Memory B cell (primary cell): ENCODE data around the gene GPBP1L1.
A peak's percentile ranks its signal among the peaks of the same experiment; 100 is the strongest.
"Not testable (repeated sequence)": the region's sequence is repeated elsewhere in the genome, so short reads cannot be mapped to it uniquely, and the experiment has no call there.

Experiments
- ATAC-seq: fragments of 150-1000 bp; cut with Tn5 transposase; 2 replicates; pipeline ENCODE4 v1.10.0; 2021; ENCODE audit warnings: low read depth, mild to moderate bottlenecking, moderate library complexity
- DNase-seq, 2 donors: peaks; one replicate each; pipeline ENCODE4 v3.0.0; 2022; ENCODE audit warnings: low spot score in 2 of 2
- H3K27ac Mint-ChIP-seq: one replicate; pipeline ENCODE4 v1.8.0; 2022; ENCODE audit warnings: mild to moderate bottlenecking, moderate library complexity, mixed read lengths
- H3K27me3 Mint-ChIP-seq: one replicate; pipeline ENCODE4 v1.8.0; 2022; ENCODE audit warnings: mixed read lengths
- H3K36me3 Mint-ChIP-seq: one replicate; pipeline ENCODE4 v1.8.0; 2022; ENCODE audit warnings: mild to moderate bottlenecking, mixed read lengths
- H3K4me1 Mint-ChIP-seq: one replicate; pipeline ENCODE4 v1.8.0; 2022; ENCODE audit warnings: mixed read lengths
- H3K4me3 Mint-ChIP-seq: one replicate; pipeline ENCODE4 v1.8.0; 2022; ENCODE audit warnings: mild to moderate bottlenecking, moderate library complexity, mixed read lengths
- H3K9me3 Mint-ChIP-seq: one replicate; pipeline ENCODE4 v1.8.0; 2022; ENCODE audit warnings: mixed read lengths

The GPBP1L1 gene

DNA sequence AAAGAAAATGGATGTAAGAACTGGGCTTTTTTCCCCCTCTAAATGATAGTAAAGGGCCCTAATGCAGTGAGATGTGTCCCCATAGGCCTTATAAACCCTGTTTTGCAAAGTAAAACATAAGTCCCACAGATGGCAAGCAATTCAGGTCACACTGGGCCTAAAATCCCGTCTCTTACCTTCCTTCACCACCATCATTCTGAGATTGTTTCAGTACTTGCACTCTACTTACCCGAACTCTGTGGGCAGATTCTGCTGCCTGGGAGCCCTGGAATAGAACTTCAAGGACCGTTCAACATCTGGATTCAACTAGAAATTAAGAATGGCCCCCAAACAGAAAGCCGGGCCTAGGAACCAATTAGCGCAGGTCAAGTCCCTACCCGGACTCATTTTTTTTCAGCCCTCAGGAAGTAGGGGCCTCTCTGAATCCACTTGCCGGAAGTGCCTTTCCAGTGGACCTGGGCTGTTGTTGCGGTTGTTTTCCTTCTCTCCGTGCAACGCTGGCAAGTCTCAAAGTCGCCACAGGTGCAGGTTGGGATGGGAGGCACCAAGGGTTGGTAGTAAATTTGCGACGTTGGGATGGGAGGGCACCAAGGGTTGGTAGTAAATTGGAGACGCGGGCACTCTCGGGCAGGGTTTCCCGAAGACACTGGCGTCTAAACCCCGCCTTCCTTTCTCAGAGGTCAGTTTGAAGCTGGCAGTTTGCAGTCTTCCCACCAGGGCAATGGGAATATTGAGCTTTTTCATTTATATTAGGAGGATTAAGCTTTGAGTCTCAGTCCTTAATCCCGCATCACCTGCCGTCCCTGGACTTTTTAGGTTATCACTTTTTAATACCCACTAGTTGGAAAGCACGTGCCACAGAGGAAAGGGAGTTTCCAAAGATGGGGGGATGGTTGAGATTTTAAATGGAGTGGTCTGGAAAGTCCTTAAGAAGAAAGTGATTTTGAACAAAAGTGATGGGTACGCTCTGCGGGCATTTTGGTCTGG lies 1.7 kb upstream of the GPBP1L1 start, which contains the start of gene TMEM69:
Gene TMEM69, plus strand, starts transcription at position 428 of the 987 bp plus-strand sequence. CDS start 2,888 bp downstream, outside the sequence.
- peaks cover 11% of the 10 kb centered on the region for H3K4me1 Mint-ChIP-seq
- H3K27me3 Mint-ChIP-seq = no peaks in the 10 kb centered on the region
- ATAC-seq = peak; percentile 10
- H3K36me3 Mint-ChIP-seq = peaks cover 7% of the 10 kb centered on the region
- H3K9me3 Mint-ChIP-seq = no peaks in the 10 kb centered on the region
- peak; percentile 76 to 82 for DNase-seq
- H3K27ac Mint-ChIP-seq = peak within 1 kb of the TSS; percentile 97
- peak within 1 kb of the TSS; percentile 100 for H3K4me3 Mint-ChIP-seq

DNA sequence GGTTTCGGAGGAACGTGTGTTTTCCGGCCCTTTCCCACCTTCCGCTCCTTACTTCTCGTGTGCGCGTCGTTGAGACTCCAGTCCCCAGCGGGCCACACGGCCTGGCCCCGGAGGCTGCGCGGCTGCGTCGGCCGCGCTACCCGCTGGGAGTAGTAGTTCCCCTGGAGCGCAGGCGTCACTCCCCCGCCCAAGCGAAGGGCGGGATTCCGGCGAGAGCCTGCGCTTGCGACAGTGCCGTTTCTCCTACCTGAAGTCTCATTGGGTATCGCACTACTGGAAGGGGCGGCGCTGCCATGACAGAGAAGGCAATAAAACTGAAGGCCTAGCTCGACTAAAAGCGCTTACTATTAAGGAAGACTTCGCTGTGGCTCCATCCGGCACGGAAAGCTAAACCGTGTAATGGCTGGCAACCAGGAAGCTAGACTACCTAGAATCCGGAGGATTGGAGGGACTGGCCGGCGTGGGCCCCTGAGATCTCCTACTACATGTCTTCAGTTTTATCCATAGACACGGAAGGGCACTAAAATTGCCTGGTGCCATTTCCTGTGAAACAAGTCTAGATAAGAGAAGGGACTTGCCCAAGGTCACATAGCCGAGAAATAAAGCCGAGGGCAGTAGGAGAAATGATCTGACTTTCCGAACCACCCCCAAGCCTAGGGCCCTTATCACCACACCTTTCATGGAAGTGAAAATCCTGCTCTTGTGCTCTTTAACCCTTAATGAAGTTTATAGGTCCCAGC lies 851 bp upstream of the GPBP1L1 start:
- H3K36me3 Mint-ChIP-seq = peaks cover 7% of the 10 kb centered on the region
- ATAC-seq (peak; percentile 78), DNase-seq (peak; percentile 83 to 94)
- H3K27me3 Mint-ChIP-seq = no peaks in the 10 kb centered on the region
- peak overlapping the region; percentile 97 for H3K27ac Mint-ChIP-seq
- H3K9me3 Mint-ChIP-seq = no peaks in the 10 kb centered on the region
- H3K4me3 Mint-ChIP-seq = peak overlapping the region; percentile 100
- H3K4me1 Mint-ChIP-seq = peaks cover 15% of the 10 kb centered on the region

DNA sequence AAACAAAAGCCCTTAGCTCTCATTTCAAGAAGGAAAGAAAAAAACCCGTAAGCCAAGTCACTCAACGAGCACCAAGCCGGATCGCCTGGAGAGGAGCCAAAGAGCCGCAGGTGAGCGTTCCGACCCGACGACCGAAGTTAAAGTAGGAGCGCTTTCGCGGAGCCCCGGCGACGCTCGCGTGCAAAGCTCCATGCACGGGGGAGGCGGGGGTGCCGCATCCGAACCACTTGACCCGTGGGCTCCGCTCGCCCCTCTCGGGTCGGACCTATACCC lies 382 bp downstream of the GPBP1L1 start:
- ATAC-seq = peak; percentile 18
- Mint-ChIP-seq H3K36me3 (peaks cover 2% of the 10 kb centered on the region), H3K4me3 (peak overlapping the region; percentile 100), H3K9me3 (no peaks in the 10 kb centered on the region), H3K4me1 (peaks cover 18% of the 10 kb centered on the region), H3K27me3 (no peaks in the 10 kb centered on the region), H3K27ac (peak overlapping the region; percentile 97)
- peak in 1 of 2 donors; percentile 52 for DNase-seq

DNA sequence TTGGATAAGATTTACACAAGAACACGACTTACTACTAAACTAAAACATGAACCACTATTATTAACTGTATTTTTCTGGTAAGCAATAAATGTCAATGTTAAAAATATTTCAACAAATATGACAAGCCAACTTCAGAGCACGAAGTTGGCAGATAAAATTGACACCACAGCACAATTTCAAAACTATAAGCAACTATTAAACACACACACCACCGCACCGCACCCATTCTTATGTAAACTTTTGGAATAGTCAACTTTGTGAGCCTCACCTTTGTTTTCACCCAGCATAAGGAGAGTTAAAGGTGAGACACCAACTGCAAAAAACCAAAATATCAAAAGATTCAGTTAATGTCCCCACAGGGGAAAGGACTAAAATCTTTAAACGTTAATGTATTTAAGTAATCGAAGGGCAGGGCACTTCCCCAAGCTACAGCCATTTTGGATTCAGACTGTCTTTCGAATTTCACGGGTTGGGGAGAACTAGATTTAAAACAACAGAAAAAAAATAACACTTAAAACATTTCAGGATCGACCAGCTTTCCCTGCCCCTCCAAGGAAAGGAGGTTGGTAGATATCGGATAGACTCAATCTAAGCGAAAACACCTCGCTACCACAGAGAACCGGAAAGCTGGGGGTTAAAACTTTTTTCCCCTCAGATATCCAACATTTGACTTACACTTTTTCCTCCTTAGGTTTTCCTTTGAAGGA lies 872 bp downstream of the GPBP1L1 start:
- H3K4me1 Mint-ChIP-seq = peaks cover 21% of the 10 kb centered on the region
- no peak for ATAC-seq
- peak overlapping the region; percentile 100 for H3K4me3 Mint-ChIP-seq

DNA sequence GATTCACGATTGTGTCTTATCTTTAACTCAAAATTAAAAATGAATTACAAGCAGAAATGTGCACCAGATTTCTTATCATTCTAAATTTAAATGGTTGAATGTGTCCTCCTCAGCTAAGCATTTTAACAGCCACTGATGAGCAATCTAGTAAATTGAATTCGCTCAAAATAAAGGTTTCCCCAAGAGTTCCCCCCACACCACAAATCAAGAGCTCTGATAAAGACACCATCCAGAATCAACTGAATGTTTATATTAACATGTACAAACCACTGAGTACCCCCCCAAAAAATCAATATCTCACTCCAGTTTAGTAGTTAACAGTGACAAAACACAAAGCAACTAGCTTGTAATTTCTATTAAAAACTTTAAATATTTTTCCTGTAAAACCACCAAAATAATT lies 1.9 kb downstream of the GPBP1L1 start:
- Mint-ChIP-seq H3K27ac (no peak overlapping the region), H3K4me3 (peak overlapping the region; percentile 17), H3K9me3 (no peaks in the 10 kb centered on the region), H3K27me3 (no peaks in the 10 kb centered on the region), H3K36me3 (no peaks in the 10 kb centered on the region), H3K4me1 (peaks cover 23% of the 10 kb centered on the region)
- no peak for ATAC-seq
- no peak for DNase-seq

More for the DNA sequence above, 872 bp downstream of the GPBP1L1 start:
- Mint-ChIP-seq H3K36me3 (no peaks in the 10 kb centered on the region), H3K27me3 (no peaks in the 10 kb centered on the region), H3K9me3 (no peaks in the 10 kb centered on the region), H3K27ac (peak overlapping the region; percentile 97)
- DNase-seq = peak in 1 of 2 donors; percentile 4

DNA sequence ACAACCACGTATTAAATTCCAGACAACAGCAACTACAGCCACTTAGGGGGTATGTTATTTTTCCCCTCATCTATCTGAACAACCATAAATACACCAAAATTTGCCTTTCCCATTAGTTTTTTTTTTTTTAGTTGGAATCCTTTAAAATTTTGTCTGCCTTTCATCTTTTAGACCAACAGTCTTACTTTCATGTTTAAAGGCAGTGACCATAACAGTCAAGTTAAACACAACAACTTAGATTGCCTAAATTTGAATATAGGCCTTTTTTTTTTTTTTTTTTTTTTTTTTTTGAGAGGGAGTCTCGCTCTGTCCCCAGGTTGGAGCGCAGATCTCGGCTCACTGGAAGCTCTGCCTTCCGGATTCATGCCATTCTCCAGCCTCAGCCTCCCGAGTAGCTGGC lies 3.4 kb downstream of the GPBP1L1 start:
- Mint-ChIP-seq H3K9me3 (no peaks in the 10 kb centered on the region), H3K27ac (no peak overlapping the region), H3K4me1 (peaks cover 30% of the 10 kb centered on the region), H3K4me3 (no peak overlapping the region), H3K27me3 (no peaks in the 10 kb centered on the region), H3K36me3 (peaks cover under 1% of the 10 kb centered on the region)
- DNase-seq (no peak), ATAC-seq (no peak)

DNA sequence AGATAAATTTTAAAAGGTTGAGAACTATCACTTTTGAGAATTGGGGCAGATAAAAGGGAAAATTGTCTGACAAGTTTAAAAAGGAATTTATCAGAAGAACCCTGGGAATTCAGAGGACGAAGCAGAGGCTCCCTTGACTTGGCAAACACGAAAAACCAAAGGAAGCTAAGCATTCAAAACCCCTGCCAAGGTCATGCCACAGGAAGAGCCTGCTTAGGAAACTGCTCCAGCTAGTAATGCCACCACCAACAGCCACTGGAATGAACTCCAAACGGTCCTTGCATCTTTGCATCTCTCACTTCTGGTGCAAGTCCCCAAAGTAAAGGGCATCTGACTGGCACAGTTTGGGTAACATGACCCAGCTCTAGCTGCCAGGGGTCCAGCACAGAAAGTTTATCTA lies 7.2 kb downstream of the GPBP1L1 start:
- Mint-ChIP-seq H3K27ac (no peak overlapping the region), H3K36me3 (peaks cover 5% of the 10 kb centered on the region), H3K9me3 (no peaks in the 10 kb centered on the region), H3K4me1 (peaks cover 40% of the 10 kb centered on the region), H3K4me3 (no peak overlapping the region), H3K27me3 (no peaks in the 10 kb centered on the region)
- ATAC-seq (no peak), DNase-seq (no peak)

DNA sequence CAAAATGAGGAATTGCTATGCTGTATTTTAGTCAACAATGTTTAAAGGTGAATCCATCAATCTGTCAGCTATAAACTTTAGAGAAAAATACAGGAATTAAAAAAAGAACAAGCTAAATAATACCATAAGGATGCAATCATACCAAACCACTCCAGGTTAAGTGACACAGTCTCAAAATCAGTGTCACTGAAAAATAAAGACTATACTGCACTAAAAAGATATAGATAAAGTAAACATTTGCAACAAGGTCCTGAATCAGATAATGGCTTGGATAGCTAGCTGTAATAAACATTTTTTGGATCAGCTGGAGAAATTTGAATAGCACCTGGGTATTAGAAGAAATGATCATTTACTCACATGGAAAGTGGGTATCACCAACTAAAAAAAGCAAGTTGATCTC lies 7.8 kb downstream of the GPBP1L1 start:
- no peaks in the 10 kb centered on the region for H3K9me3 Mint-ChIP-seq
- peaks cover 40% of the 10 kb centered on the region for H3K4me1 Mint-ChIP-seq
- H3K27ac Mint-ChIP-seq = peak overlapping the region; percentile 49
- no peak for ATAC-seq
- H3K27me3 Mint-ChIP-seq = no peaks in the 10 kb centered on the region
- no peak for DNase-seq
- no peak overlapping the region for H3K4me3 Mint-ChIP-seq
- peaks cover 5% of the 10 kb centered on the region for H3K36me3 Mint-ChIP-seq

DNA sequence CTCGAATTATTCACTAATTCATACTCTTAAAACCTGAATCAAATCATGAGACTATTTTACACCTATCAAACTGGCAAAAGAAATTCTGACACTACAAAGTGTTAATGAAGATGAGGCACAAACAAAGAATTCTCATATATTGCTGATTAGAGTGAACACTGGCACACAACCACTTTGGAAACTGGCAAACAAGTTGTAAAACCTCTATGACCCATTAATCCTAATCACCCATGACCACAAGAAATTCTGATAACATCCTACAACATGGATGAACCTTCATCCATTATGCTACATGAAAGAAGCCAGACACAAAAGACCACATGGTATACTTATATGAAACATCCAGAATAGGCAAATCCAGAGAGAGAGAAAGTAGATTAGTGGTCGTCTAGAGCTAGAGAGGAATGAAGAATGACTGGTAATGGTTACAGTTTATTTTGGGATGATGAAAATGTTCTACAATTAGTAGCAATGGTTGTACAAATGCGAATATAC lies 8.5 kb downstream of the GPBP1L1 start:
- ATAC-seq (no peak), DNase-seq (no peak)
- Mint-ChIP-seq H3K27ac (peak overlapping the region; percentile 49), H3K4me1 (peaks cover 42% of the 10 kb centered on the region), H3K36me3 (peaks cover 8% of the 10 kb centered on the region), H3K4me3 (peak overlapping the region; percentile 25), H3K9me3 (no peaks in the 10 kb centered on the region), H3K27me3 (no peaks in the 10 kb centered on the region)

DNA sequence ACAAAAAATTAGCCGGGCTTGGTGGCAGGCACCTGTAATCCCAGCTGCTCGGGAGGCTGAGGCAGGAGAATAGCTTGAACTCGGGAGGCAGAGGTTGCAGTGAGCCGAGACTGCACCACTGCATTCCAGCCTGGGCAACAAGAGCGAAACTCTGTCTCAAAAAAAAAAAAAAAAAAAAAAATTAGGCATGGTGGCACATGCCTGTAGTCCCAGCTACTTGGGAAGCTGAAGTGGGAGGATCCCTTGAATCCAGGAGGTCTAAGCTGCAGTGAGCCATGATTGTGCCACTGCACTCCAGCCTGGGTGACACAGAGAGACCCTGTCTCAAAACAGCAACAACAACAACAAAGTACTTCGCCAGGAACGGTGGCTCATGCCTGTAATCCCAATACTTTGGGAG lies 9.8 kb downstream of the GPBP1L1 start:
- DNase-seq, H3K27ac Mint-ChIP-seq, H3K27me3 Mint-ChIP-seq, H3K4me3 Mint-ChIP-seq, ATAC-seq, H3K9me3 Mint-ChIP-seq: not testable (repeated sequence)
- H3K36me3 Mint-ChIP-seq = peaks cover 12% of the 10 kb centered on the region
- peaks cover 45% of the 10 kb centered on the region for H3K4me1 Mint-ChIP-seq

DNA sequence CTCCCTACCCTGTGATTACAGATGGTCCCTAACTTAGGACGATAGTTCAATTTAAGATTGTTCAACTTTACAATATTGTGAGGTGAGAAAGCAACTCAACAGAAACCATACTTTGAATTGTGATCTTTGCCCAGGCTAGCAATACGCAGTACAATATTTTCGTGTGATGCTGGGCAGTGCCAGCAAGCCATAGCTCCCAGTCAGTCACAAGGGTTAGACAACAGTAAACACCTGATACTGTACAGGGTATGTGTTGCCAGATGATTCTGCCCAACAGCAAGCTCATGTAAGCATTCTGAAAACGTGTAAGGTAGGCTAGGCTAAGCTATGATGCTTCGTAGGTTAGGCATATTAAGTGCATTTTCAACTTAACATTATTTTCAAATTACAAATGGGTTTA lies 11.9 kb downstream of the GPBP1L1 start:
- no peaks in the 10 kb centered on the region for H3K27me3 Mint-ChIP-seq
- H3K4me3 Mint-ChIP-seq = no peak overlapping the region
- H3K36me3 Mint-ChIP-seq = peaks cover 12% of the 10 kb centered on the region

DNA sequence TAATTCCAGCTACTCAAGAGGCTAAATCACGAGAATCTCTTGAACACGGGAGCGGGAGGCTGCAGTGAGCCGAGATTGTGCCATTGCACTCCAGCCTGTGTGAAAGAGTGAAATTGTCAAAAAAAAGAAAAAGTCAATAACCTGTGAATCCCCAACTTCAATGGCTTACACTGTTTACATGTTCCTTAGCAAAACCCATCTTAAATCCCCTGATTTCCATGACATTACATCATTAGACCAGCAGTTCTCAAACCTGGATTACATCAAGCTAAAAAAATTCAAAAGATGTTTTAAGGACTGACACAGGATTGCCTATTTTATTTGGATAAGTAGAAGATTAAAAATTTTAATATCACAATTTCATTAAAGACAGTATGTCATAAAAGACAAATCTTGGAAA lies 12.4 kb downstream of the GPBP1L1 start:
- Mint-ChIP-seq H3K4me1 (peaks cover 43% of the 10 kb centered on the region), H3K4me3 (no peak overlapping the region), H3K9me3 (no peaks in the 10 kb centered on the region), H3K36me3 (peaks cover 12% of the 10 kb centered on the region), H3K27me3 (no peaks in the 10 kb centered on the region), H3K27ac (no peak overlapping the region)
- DNase-seq (no peak), ATAC-seq (no peak)

More for the DNA sequence above, 11.9 kb downstream of the GPBP1L1 start:
- peaks cover 46% of the 10 kb centered on the region for H3K4me1 Mint-ChIP-seq
- no peak overlapping the region for H3K27ac Mint-ChIP-seq
- no peaks in the 10 kb centered on the region for H3K9me3 Mint-ChIP-seq
- DNase-seq (no peak), ATAC-seq (no peak)

DNA sequence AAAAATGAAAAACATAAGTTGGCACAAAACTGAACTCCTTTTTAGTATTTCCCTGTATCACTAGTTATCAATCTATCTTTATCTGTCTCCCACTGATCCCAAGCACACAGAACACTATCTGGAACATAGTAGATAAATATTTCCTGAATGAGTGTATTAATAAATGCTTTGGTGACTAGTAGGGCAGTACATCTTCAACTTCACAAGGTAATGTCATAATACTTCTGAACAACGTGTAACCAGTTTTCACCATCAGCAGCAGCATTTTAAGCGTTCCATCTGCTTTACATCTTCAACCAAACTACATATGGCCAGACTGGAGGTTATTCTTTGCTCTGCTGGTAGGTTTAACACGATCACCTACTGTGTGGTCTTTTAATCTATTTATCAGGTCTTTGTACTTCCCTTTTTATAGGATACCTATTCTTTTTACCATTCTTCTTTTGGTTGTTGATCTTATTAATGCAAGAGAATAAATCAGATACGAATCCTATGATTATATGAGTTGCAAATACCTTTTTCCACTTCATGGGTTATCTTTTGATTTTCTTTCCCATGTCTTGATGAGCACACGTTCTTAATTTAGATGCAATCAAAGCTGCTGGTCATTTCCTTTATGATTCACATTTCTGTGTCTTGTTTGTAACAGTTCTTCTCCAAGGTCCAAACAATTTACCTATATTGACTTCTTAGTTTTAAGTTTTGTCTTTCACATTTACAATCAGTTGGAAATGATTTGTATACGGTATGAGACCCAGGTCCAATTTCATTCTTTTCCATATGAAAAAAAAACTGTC lies 16.3 kb downstream of the GPBP1L1 start:
- H3K27me3 Mint-ChIP-seq = no peaks in the 10 kb centered on the region
- no peak overlapping the region for H3K4me3 Mint-ChIP-seq
- H3K9me3 Mint-ChIP-seq = no peaks in the 10 kb centered on the region
- peaks cover 17% of the 10 kb centered on the region for H3K36me3 Mint-ChIP-seq
- ATAC-seq (no peak), DNase-seq (no peak)
- H3K4me1 Mint-ChIP-seq = peaks cover 41% of the 10 kb centered on the region
- peak overlapping the region; percentile 67 for H3K27ac Mint-ChIP-seq
